ENCODE measurements around the gene BICC1.

The BICC1 gene

GRCh38 chr10:58651040-58651439, 138.4 kb downstream of the BICC1 start:
- H3K36me3 ChIP-seq (ENCODE audit: insufficient read depth) = no peaks in the 10 kb centered on the region
- H3K9ac ChIP-seq = no peak overlapping the region
- TF ChIP-seq CTCF (conservative IDR thresholded peaks at IDR 0.05; ENCODE audit: low read depth, low read length) = no peak
- H3K4me3 ChIP-seq (IDR thresholded peaks at IDR 0.05; ENCODE audit: insufficient read depth, low read depth, low read length) = no peak overlapping the region
- no peak overlapping the region for H2AFZ ChIP-seq (ENCODE audit: low read depth)
- H3K27me3 ChIP-seq (ENCODE audit: insufficient read depth, low read depth) = no peaks in the 10 kb centered on the region
- no peaks in the 10 kb centered on the region for H4K20me1 ChIP-seq (ENCODE audit: insufficient read depth)
- no peak overlapping the region for H3K4me2 ChIP-seq
- H3K4me1 ChIP-seq (ENCODE audit: low read depth, poor library complexity, severe bottlenecking) = no peaks in the 10 kb centered on the region
- no peaks in the 10 kb centered on the region for H3K79me2 ChIP-seq (ENCODE audit: insufficient read depth, low read depth)
- no peak overlapping the region for H3K27ac ChIP-seq

- no peak overlapping the region for H3K27ac ChIP-seq
- no peak overlapping the region for H3K4me2 ChIP-seq
- H3K9ac ChIP-seq = no peak overlapping the region
- no peak for TF ChIP-seq CTCF (conservative IDR thresholded peaks at IDR 0.05; ENCODE audit: low read depth, low read length)
- H3K4me3 ChIP-seq (IDR thresholded peaks at IDR 0.05; ENCODE audit: insufficient read depth, low read depth, low read length) = no peak overlapping the region
- no peaks in the 10 kb centered on the region for H3K36me3 ChIP-seq (ENCODE audit: insufficient read depth)
- H3K4me1 ChIP-seq (ENCODE audit: low read depth, poor library complexity, severe bottlenecking) = no peaks in the 10 kb centered on the region
- H3K27me3 ChIP-seq (ENCODE audit: insufficient read depth, low read depth) = no peaks in the 10 kb centered on the region
- H3K79me2 ChIP-seq (ENCODE audit: insufficient read depth, low read depth) = no peaks in the 10 kb centered on the region
- no peaks in the 10 kb centered on the region for H4K20me1 ChIP-seq (ENCODE audit: insufficient read depth)
- H2AFZ ChIP-seq (ENCODE audit: low read depth) = no peak overlapping the region
These were observed 139.1 kb downstream of the BICC1 start for GRCh38 chr10:58651742-58652141.

- H3K27ac ChIP-seq = no peak overlapping the region
- no peaks in the 10 kb centered on the region for H4K20me1 ChIP-seq (ENCODE audit: insufficient read depth)
- TF ChIP-seq CTCF (conservative IDR thresholded peaks at IDR 0.05; ENCODE audit: low read depth, low read length) = no peak
- no peak overlapping the region for H3K9ac ChIP-seq
- H3K79me2 ChIP-seq (ENCODE audit: insufficient read depth, low read depth) = no peaks in the 10 kb centered on the region
- no peaks in the 10 kb centered on the region for H3K27me3 ChIP-seq (ENCODE audit: insufficient read depth, low read depth)
- H3K4me1 ChIP-seq (ENCODE audit: low read depth, poor library complexity, severe bottlenecking) = no peaks in the 10 kb centered on the region
- H3K36me3 ChIP-seq (ENCODE audit: insufficient read depth) = no peaks in the 10 kb centered on the region
- no peak overlapping the region for H3K4me3 ChIP-seq (IDR thresholded peaks at IDR 0.05; ENCODE audit: insufficient read depth, low read depth, low read length)
- H2AFZ ChIP-seq (ENCODE audit: low read depth) = no peak overlapping the region
- H3K4me2 ChIP-seq = no peak overlapping the region
These were observed 140.5 kb downstream of the BICC1 start for GRCh38 chr10:58653139-58653538.

- Histone ChIP-seq H3K27ac (no peak overlapping the region), H3K4me3 (IDR thresholded peaks at IDR 0.05; ENCODE audit: insufficient read depth, low read depth, low read length) (no peak overlapping the region), H4K20me1 (ENCODE audit: insufficient read depth) (no peaks in the 10 kb centered on the region), H2AFZ (ENCODE audit: low read depth) (no peak overlapping the region), H3K4me2 (peak overlapping the region; percentile 33), H3K4me1 (ENCODE audit: low read depth, poor library complexity, severe bottlenecking) (peaks cover 42% of the 10 kb centered on the region), H3K27me3 (ENCODE audit: insufficient read depth, low read depth) (no peaks in the 10 kb centered on the region), H3K9ac (no peak overlapping the region), H3K36me3 (ENCODE audit: insufficient read depth) (no peaks in the 10 kb centered on the region), H3K79me2 (ENCODE audit: insufficient read depth, low read depth) (no peaks in the 10 kb centered on the region)
- TF ChIP-seq CTCF (conservative IDR thresholded peaks at IDR 0.05; ENCODE audit: low read depth, low read length) = no peak
These were observed 148.0 kb downstream of the BICC1 start for GRCh38 chr10:58660575-58661255.

Data from KMS-11 (cell line).